Prostate gland (tissue), 2 donors: Measurements from ENCODE around the gene GPR179.

Source experiments
- POLR2A ChIP-seq: fragments of 450-650 bp; IDR thresholded peaks from one replicate; pipeline ENCODE4 v1.6.1; 2016; ENCODE audit warnings: antibody characterized with exemption, mild to moderate bottlenecking
- POLR2AphosphoS5 ChIP-seq: sonication (generic); formaldehyde crosslinking; IDR thresholded peaks from one replicate; pipeline ENCODE4 v1.6.1; 2017; ENCODE audit warnings: antibody characterized with exemption
- TF ChIP-seq, protein P1 (sequence below), 4 experiments: fragments of 200-600 bp in 2 of 4; fragments of 450-650 bp in 2 of 4; sonication (generic) in 2 of 4; IDR thresholded peaks; 1 replicate in 3 of 4; 2 replicates in 1 of 4; pipeline ENCODE4 v1.5.1; 2016 to 2019; ENCODE audit warnings: antibody characterized with exemption in 4 of 4, mild to moderate bottlenecking in 2 of 4, moderate library complexity in 2 of 4

- TF ChIP-seq, protein P1, sequence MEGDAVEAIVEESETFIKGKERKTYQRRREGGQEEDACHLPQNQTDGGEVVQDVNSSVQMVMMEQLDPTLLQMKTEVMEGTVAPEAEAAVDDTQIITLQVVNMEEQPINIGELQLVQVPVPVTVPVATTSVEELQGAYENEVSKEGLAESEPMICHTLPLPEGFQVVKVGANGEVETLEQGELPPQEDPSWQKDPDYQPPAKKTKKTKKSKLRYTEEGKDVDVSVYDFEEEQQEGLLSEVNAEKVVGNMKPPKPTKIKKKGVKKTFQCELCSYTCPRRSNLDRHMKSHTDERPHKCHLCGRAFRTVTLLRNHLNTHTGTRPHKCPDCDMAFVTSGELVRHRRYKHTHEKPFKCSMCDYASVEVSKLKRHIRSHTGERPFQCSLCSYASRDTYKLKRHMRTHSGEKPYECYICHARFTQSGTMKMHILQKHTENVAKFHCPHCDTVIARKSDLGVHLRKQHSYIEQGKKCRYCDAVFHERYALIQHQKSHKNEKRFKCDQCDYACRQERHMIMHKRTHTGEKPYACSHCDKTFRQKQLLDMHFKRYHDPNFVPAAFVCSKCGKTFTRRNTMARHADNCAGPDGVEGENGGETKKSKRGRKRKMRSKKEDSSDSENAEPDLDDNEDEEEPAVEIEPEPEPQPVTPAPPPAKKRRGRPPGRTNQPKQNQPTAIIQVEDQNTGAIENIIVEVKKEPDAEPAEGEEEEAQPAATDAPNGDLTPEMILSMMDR (IDR thresholded peaks at IDR 0.05), result no peak
- TF ChIP-seq POLR2AphosphoS5 (peak; percentile 91), POLR2A (no peak)
Measured at GRCh38 chr17:38357486-38358123, 13.8 kb upstream of the GPR179 start.
